KMS-11 (cell line): ENCODE data around the gene PTGES2.

Source experiments
- H2AFZ ChIP-seq: fragments of 200-600 bp; sonication (generic); 2 replicates; pipeline ENCODE4 v1.6.1; 2016; ENCODE audit warnings: antibody characterized with exemption, mixed run types, low read depth
- H3K27ac ChIP-seq: fragments of 200-600 bp; sonication (generic); 2 replicates; pipeline ENCODE4 v1.6.1; 2016; ENCODE audit warnings: mild to moderate bottlenecking, mixed run types
- H3K27me3 ChIP-seq: fragments of 200-600 bp; sonication (generic); 2 replicates; pipeline ENCODE4 v1.6.1; 2017; ENCODE audit warnings: mild to moderate bottlenecking, low read depth, mixed run types, moderate library complexity; ENCODE audit not compliant: insufficient read depth
- H3K36me3 ChIP-seq: fragments of 200-600 bp; sonication (generic); 2 replicates; pipeline ENCODE4 v1.6.1; 2017; ENCODE audit warnings: mild to moderate bottlenecking, mixed run types; ENCODE audit not compliant: insufficient read depth
- H3K4me1 ChIP-seq: fragments of 200-600 bp; sonication (generic); 2 replicates; pipeline ENCODE4 v1.6.1; 2016; ENCODE audit warnings: mild to moderate bottlenecking, low read depth, mixed run types; ENCODE audit not compliant: poor library complexity, severe bottlenecking
- H3K4me2 ChIP-seq: fragments of 200-600 bp; sonication (generic); 2 replicates; pipeline ENCODE4 v1.7.0; 2016; ENCODE audit warnings: mild to moderate bottlenecking, mixed run types
- H3K4me3 ChIP-seq: fragments of 200-600 bp; sonication (generic); IDR thresholded peaks from 2 replicates; pipeline ENCODE4 v1.6.1; 2017; ENCODE audit warnings: low read depth, low read length, mixed read lengths; ENCODE audit not compliant: insufficient read depth
- H3K79me2 ChIP-seq: fragments of 200-600 bp; sonication (generic); 2 replicates; pipeline ENCODE4 v1.6.1; 2016; ENCODE audit warnings: low read depth, mixed run types; ENCODE audit not compliant: insufficient read depth
- H3K9ac ChIP-seq: fragments of 200-600 bp; sonication (generic); 2 replicates; pipeline ENCODE4 v1.6.1; 2016; ENCODE audit warnings: mild to moderate bottlenecking, mixed run types
- H4K20me1 ChIP-seq: fragments of 200-600 bp; sonication (generic); 2 replicates; pipeline ENCODE4 v1.6.1; 2016; ENCODE audit warnings: mild to moderate bottlenecking, mixed run types; ENCODE audit not compliant: insufficient read depth
- TF ChIP-seq, protein P1 (sequence below): fragments of 200-600 bp; sonication (generic); conservative IDR thresholded peaks from 2 replicates; pipeline ENCODE4 v1.6.1; 2017; ENCODE audit warnings: low read depth, mild to moderate bottlenecking, antibody characterized with exemption, low read length, moderate library complexity, mixed read lengths

The PTGES2 gene

DNA sequence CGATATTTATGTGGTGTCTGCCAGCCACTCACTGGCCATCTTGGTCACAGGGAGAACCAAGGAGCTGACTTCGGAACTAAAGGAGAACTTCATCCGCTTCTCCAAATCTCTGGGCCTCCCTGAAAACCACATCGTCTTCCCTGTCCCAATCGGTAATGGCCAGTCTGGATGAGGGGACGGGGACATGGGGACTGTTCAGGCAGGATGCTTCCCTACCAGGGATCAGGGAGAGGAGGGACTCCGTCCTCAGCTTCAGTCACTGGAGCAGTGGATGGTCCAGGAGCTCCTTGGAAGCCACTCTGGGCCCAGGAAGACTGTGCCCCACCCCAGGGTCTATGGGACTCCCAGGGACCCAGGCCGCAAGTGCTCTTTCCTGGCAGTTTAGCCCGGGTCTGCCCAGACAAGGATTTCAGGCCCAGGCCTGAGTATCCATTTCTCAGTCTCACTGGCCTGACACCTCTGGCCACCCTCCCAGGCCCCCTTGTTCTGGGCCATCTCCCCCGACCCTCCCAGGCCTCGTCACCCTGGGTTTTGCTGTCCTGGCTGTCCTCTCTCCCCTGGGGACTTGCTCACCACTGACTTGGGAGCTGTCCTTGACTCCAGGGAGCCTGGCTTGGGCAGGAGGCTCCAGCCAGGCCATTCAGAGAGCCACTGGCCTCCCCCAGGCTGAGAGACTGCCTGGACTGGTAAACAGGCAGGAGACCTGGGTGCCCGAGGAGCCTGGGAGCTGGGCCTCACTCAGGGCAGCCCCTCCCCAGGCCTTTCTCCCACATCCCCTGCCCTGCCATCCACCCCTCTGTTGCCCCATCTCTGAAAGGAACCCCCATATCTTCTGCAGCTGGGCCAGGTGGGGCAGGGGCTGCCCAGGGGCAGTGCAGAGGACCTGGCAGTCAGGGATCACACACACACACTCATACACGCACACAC is 24.9 kb upstream of the PTGES2 start:
- Histone ChIP-seq H3K4me1 (no peaks in the 10 kb centered on the region), H3K27me3 (0 out of 2 replicates have a peak, but pooled peaks cover 2% of the 10 kb centered on the region), H3K9ac (no peak overlapping the region), H2AFZ (no peak overlapping the region), H3K79me2 (no peaks in the 10 kb centered on the region), H4K20me1 (no peaks in the 10 kb centered on the region), H3K27ac (no peak overlapping the region), H3K4me3 (no peak overlapping the region), H3K36me3 (no peaks in the 10 kb centered on the region), H3K4me2 (no peak overlapping the region)
- TF ChIP-seq, protein P1, sequence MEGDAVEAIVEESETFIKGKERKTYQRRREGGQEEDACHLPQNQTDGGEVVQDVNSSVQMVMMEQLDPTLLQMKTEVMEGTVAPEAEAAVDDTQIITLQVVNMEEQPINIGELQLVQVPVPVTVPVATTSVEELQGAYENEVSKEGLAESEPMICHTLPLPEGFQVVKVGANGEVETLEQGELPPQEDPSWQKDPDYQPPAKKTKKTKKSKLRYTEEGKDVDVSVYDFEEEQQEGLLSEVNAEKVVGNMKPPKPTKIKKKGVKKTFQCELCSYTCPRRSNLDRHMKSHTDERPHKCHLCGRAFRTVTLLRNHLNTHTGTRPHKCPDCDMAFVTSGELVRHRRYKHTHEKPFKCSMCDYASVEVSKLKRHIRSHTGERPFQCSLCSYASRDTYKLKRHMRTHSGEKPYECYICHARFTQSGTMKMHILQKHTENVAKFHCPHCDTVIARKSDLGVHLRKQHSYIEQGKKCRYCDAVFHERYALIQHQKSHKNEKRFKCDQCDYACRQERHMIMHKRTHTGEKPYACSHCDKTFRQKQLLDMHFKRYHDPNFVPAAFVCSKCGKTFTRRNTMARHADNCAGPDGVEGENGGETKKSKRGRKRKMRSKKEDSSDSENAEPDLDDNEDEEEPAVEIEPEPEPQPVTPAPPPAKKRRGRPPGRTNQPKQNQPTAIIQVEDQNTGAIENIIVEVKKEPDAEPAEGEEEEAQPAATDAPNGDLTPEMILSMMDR = no peak

DNA sequence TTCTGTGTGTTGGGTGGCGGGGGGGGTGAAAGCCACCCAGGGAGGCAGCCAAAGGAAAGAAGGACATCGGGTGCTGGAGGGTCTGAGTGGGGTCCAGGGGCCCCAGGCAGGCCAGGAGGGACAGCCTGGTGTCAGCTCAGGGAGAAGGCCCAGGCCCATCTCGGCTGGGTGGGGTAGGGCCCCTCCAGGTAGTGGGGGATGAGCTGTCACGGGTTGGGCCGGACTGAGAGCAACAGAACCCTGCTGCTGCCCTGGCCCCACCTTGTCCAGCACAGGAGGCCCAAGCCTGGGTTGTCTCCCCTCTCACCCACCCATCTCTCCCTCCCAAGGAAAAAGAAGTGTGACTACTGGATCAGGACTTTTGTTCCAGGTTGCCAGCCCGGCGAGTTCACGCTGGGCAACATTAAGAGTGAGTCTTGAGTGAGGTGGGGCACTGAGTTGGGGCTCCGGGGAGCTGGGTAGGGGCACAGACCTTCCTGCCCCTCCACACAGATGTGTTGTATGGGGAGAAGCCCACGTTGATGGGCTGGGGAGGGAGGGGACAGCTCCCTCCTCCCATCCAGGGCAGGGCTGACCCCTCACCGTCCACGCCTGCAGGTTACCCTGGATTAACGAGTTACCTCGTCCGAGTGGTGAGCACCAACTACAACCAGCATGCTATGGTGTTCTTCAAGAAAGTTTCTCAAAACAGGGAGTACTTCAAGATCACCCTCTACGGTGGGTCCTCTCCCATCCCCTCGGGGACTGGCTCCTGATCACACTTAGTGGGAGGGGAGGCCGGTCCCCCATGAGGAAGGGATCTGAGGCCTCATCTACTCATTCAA is 24.0 kb upstream of the PTGES2 start:
- H3K36me3 ChIP-seq = no peaks in the 10 kb centered on the region
- no peak overlapping the region for H3K9ac ChIP-seq
- no peaks in the 10 kb centered on the region for H4K20me1 ChIP-seq
- peaks cover 2% of the 10 kb centered on the region; the same call in 1 of the 2 replicates for H3K27me3 ChIP-seq
- no peak overlapping the region for H2AFZ ChIP-seq
- no peaks in the 10 kb centered on the region for H3K79me2 ChIP-seq
- H3K27ac ChIP-seq = no peak overlapping the region
- no peak overlapping the region for H3K4me3 ChIP-seq
- TF ChIP-seq, protein P1 = no peak
- H3K4me2 ChIP-seq = no peak overlapping the region
- no peaks in the 10 kb centered on the region for H3K4me1 ChIP-seq

DNA sequence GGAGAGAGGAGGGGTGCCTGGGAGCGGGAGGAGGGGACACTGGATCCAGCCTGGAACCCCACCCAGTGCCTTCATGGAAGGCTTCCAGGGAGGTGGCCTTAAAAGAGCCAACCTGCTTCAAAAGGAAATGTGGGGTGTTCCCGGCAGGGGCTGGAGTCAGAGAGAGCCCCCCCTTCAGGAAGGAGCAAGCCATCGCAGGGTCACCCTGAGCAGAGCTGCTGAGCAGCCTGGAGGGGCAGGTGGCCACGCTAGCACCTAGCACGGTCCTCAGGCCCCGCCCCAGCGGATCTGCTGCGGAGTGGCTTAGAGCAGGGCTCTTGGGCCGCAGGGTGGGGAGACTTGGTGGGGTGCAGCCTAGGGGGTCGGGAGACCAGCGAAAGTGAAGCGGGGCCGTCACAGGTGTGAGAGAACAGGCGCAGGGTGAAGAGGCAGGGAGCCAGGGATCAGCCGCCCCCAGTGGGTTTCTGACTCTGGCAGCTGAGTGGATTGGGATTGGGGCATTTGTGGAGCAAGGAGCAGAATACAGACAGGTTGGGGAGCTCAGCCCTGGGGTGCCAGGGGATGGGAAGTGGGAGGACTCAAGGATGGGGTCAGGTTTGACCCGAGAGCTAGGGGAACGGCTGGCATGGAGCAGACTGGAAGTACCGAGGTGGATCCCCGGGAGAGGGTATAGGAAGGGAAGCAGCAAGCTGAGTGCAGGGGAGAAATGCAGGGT is 23.2 kb upstream of the PTGES2 start:
- Histone ChIP-seq H3K27me3 (no peaks in the 10 kb centered on the region; the same call in 1 of the 2 replicates), H3K27ac (no peak overlapping the region), H3K4me3 (no peak overlapping the region), H2AFZ (no peak overlapping the region), H3K36me3 (no peaks in the 10 kb centered on the region), H3K4me1 (no peaks in the 10 kb centered on the region), H3K9ac (no peak overlapping the region), H3K4me2 (no peak overlapping the region), H4K20me1 (no peaks in the 10 kb centered on the region), H3K79me2 (no peaks in the 10 kb centered on the region)
- TF ChIP-seq, protein P1 = peak; percentile 45; the same call in 1 of the 2 replicates

DNA sequence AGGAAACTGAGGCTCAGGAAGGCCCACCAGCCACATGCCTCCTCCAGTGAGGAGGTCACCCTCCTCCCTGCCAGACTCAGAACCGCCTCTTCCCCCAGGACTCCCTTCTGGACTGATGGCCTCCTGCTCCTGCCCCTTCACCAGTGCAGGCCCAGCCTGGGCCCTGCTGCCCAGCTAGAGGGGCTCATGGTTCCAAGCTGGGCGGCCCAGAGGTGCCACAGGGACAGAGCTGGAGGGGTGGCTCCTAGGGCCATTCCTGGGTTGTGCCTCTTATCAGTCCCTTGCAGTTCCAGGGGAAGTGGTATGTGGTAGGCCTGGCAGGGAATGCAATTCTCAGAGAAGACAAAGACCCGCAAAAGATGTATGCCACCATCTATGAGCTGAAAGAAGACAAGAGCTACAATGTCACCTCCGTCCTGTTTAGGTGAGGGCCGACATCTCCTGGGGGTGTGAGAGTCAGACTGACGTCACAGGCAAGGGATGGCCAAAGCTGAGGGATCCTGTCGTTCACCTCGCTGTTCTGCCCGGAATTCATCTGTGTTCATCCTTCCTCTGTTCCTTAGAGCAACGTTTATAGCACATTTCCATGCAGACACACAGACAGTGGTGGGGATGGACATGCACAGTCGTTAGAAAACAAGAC is 22.5 kb upstream of the PTGES2 start:
- no peak overlapping the region for H3K9ac ChIP-seq
- H4K20me1 ChIP-seq = no peaks in the 10 kb centered on the region
- no peak overlapping the region for H2AFZ ChIP-seq
- no peak overlapping the region for H3K4me2 ChIP-seq
- H3K4me3 ChIP-seq = no peak overlapping the region
- no peaks in the 10 kb centered on the region for H3K4me1 ChIP-seq
- no peaks in the 10 kb centered on the region; the same call in 1 of the 2 replicates for H3K27me3 ChIP-seq
- H3K27ac ChIP-seq = no peak overlapping the region
- H3K36me3 ChIP-seq = no peaks in the 10 kb centered on the region
- TF ChIP-seq, protein P1 = no peak
- no peaks in the 10 kb centered on the region for H3K79me2 ChIP-seq
